H1 (cell line): ENCODE measurements around the gene FHIT. TPM values are rescaled to one million over a fixed set of nuclear protein-coding genes. Genes with fewer than 3 reads are reported as not detected.

ENCODE experiments used
- CTCF ChIA-PET: fragments of 300-600 bp; sonication (Branson Sonifier 250); formaldehyde crosslinking; loops from one replicate; lab custom pipeline; 2021; ENCODE audit not compliant: partially characterized antibody; lab: Charles Lee
- POLR2A ChIA-PET: fragments of 300-600 bp; sonication (Branson Sonifier 250); formaldehyde crosslinking; loops from one replicate; lab custom pipeline; 2021; ENCODE audit warnings: inconsistent platforms; ENCODE audit not compliant: partially characterized antibody; lab: Charles Lee
- DNase-seq, 2 experiments: peaks; one replicate each; pipeline versions ENCODE4 v3.0.0 to v3.0.0-alpha.2; 2010 to 2022; ENCODE audit warnings: low spot score in 2 of 2, low read depth in 1 of 2, mixed read lengths in 1 of 2
- FAIRE-seq: peaks from 2 replicates; lab custom pipeline; 2011; peaks lifted over from hg19 to GRCh38; lab: Jason Lieb, UNC
- H2AFZ ChIP-seq: 2 replicates; pipeline ENCODE4 v1.8.1; 2012; ENCODE audit warnings: low read length, inconsistent platforms
- H2AK5ac ChIP-seq: 2 replicates; pipeline ENCODE4 v1.6.1; 2013; ENCODE audit warnings: low read depth, low read length
- H2BK120ac ChIP-seq: replicated peaks from 2 replicates; pipeline ENCODE3; 2013; ENCODE audit warnings: low read depth, low read length, inconsistent platforms
- H2BK12ac ChIP-seq: 2 replicates; pipeline ENCODE4 v1.6.1; 2013; ENCODE audit warnings: low read depth, low read length
- H2BK15ac ChIP-seq: 2 replicates; pipeline ENCODE4 v1.6.1; 2013; ENCODE audit warnings: low read length
- H2BK20ac ChIP-seq: 2 replicates; pipeline ENCODE4 v1.6.1; 2013; ENCODE audit warnings: low read length
- H2BK5ac ChIP-seq: 2 replicates; pipeline ENCODE4 v1.6.1; 2013; ENCODE audit warnings: low read depth, low read length
- H3K14ac ChIP-seq: 2 replicates; pipeline ENCODE4 v1.6.1; 2013; ENCODE audit warnings: inconsistent platforms; ENCODE audit not compliant: insufficient read length
- H3K18ac ChIP-seq: 2 replicates; pipeline ENCODE4 v1.6.1; 2013; ENCODE audit warnings: low read length; ENCODE audit errors: extremely low read depth
- H3K23ac ChIP-seq: 2 replicates; pipeline ENCODE4 v1.6.1; 2013; ENCODE audit warnings: inconsistent platforms; ENCODE audit not compliant: insufficient read length
- H3K23me2 ChIP-seq: 2 replicates; pipeline ENCODE4 v1.6.1; 2013; ENCODE audit warnings: low read depth, low read length
- H3K27ac ChIP-seq: 2 replicates; pipeline ENCODE4 v1.6.1; 2011; ENCODE audit warnings: low read depth, low read length, inconsistent platforms
- H3K27me3 ChIP-seq, 4 experiments: replicated peaks in 1 of 4; 1 replicate in 1 of 4; 2 replicates in 3 of 4; pipeline versions ENCODE4 v1.6.1 to v1.8.1; 2011 to 2013; ENCODE audit warnings: low read length in 3 of 4, mild to moderate bottlenecking in 3 of 4, inconsistent platforms in 2 of 4, mixed read lengths in 2 of 4, moderate library complexity in 1 of 4; ENCODE audit not compliant: control insufficient read depth in 3 of 4, insufficient read depth in 3 of 4; ENCODE audit errors: extremely low read depth in 1 of 4
- H3K36me3 ChIP-seq, 4 experiments: 2 replicates each; pipeline versions ENCODE4 v1.6.1 to v1.8.1; 2011 to 2013; ENCODE audit warnings: mild to moderate bottlenecking in 4 of 4, low read length in 3 of 4, moderate library complexity in 2 of 4, control low read depth in 1 of 4, inconsistent platforms in 1 of 4; ENCODE audit not compliant: insufficient read depth in 4 of 4, control insufficient read depth in 2 of 4
- H3K4ac ChIP-seq: replicated peaks from 2 replicates; pipeline ENCODE3; 2013; ENCODE audit warnings: low read length, low read depth, mixed read lengths, inconsistent platforms; ENCODE audit not compliant: insufficient read length
- H3K4me1 ChIP-seq, 4 experiments: replicated peaks in 1 of 4; 1 replicate in 1 of 4; 2 replicates in 3 of 4; pipeline versions ENCODE4 v1.6.1 to v1.8.1; 2011 to 2013; ENCODE audit warnings: low read length in 3 of 4, inconsistent platforms in 2 of 4, mixed read lengths in 1 of 4; ENCODE audit not compliant: insufficient read depth in 4 of 4, control insufficient read depth in 3 of 4
- H3K4me2 ChIP-seq, 2 experiments: 2 replicates each; pipeline versions ENCODE4 v1.6.1 to v1.8.1; 2011 to 2013; ENCODE audit warnings: low read depth in 2 of 2, low read length in 2 of 2, control low read depth in 1 of 2, inconsistent platforms in 1 of 2, mild to moderate bottlenecking in 1 of 2; ENCODE audit not compliant: insufficient read depth in 1 of 2
- H3K4me3 ChIP-seq, 4 experiments: fragments of 200-600, 300-600 bp in 1 of 4; sonication (generic), shearing (Covaris generic), sonication (Bioruptor Twin) in 1 of 4; 2 replicates each; pipeline versions ENCODE4 v1.5.1 to v1.8.1; 2011 to 2016; ENCODE audit warnings: low read length in 4 of 4, low read depth in 3 of 4, control low read depth in 2 of 4, inconsistent platforms in 2 of 4, mild to moderate bottlenecking in 2 of 4, mixed read lengths in 1 of 4, moderate library complexity in 1 of 4; ENCODE audit not compliant: insufficient read depth in 2 of 4; ENCODE audit errors: extremely low read depth in 1 of 4
- H3K56ac ChIP-seq: replicated peaks from 2 replicates; pipeline ENCODE3; 2013; ENCODE audit warnings: low read depth, mild to moderate bottlenecking, mixed read lengths, low read length, inconsistent platforms; ENCODE audit not compliant: insufficient read length
- H3K79me1 ChIP-seq: 2 replicates; pipeline ENCODE4 v1.6.1; 2013; ENCODE audit warnings: low read depth, low read length, control low read depth
- H3K79me2 ChIP-seq, 2 experiments: 2 replicates each; pipeline versions ENCODE4 v1.6.1 to v1.8.1; 2012 to 2013; ENCODE audit warnings: low read length in 2 of 2, mild to moderate bottlenecking in 2 of 2, inconsistent platforms in 1 of 2; ENCODE audit not compliant: insufficient read depth in 2 of 2, control insufficient read depth in 1 of 2
- H3K9ac ChIP-seq, 4 experiments: replicated peaks in 1 of 4; 1 replicate in 1 of 4; 2 replicates in 3 of 4; pipeline versions ENCODE4 v1.6.1 to v1.8.1; 2011 to 2013; ENCODE audit warnings: low read depth in 3 of 4, low read length in 3 of 4, control low read depth in 2 of 4, mild to moderate bottlenecking in 2 of 4, moderate library complexity in 2 of 4, inconsistent platforms in 1 of 4; ENCODE audit errors: extremely low read depth in 1 of 4
- H3K9me3 ChIP-seq, 2 experiments: 2 replicates each; pipeline versions ENCODE4 v1.6.1 to v1.8.1; 2012 to 2013; ENCODE audit warnings: mild to moderate bottlenecking in 2 of 2, moderate library complexity in 2 of 2, control low read depth in 1 of 2, inconsistent platforms in 1 of 2, low read depth in 1 of 2, low read length in 1 of 2, mixed read lengths in 1 of 2; ENCODE audit not compliant: insufficient read depth in 2 of 2
- H4K20me1 ChIP-seq, 2 experiments: replicated peaks in 1 of 2; 2 replicates each; pipeline versions ENCODE3 to v1.8.1; 2011 to 2013; ENCODE audit warnings: inconsistent platforms in 2 of 2, low read length in 2 of 2, mild to moderate bottlenecking in 1 of 2; ENCODE audit not compliant: insufficient read depth in 2 of 2, control insufficient read depth in 1 of 2
- H4K5ac ChIP-seq: 2 replicates; pipeline ENCODE4 v1.6.1; 2013; ENCODE audit warnings: low read length, low read depth, mixed read lengths, inconsistent platforms; ENCODE audit not compliant: insufficient read length
- H4K8ac ChIP-seq: 2 replicates; pipeline ENCODE4 v1.8.0; 2013; ENCODE audit warnings: mild to moderate bottlenecking, moderate library complexity, low read length, inconsistent platforms; ENCODE audit not compliant: insufficient read depth; ENCODE audit errors: extremely low read depth
- H4K91ac ChIP-seq: replicated peaks from 2 replicates; pipeline ENCODE3; 2013; ENCODE audit warnings: low read length, mixed read lengths, inconsistent platforms; ENCODE audit not compliant: insufficient read length
- CREB1 ChIP-seq: IDR thresholded peaks from 2 replicates; pipeline ENCODE4 v1.6.1; 2012; ENCODE audit warnings: inconsistent platforms
- RXRA ChIP-seq: IDR thresholded peaks from 2 replicates; pipeline ENCODE4 v1.6.1; 2011; ENCODE audit warnings: low read depth, mild to moderate bottlenecking, low read length, moderate library complexity; ENCODE audit not compliant: insufficient read depth
- SUZ12 ChIP-seq: fragments of 200-600 bp; sonication (generic); IDR thresholded peaks from 2 replicates; pipeline ENCODE4 v1.6.1; 2012; ENCODE audit warnings: mild to moderate bottlenecking, inconsistent platforms, low read length, moderate library complexity, mixed read lengths
- TCF12 ChIP-seq: IDR thresholded peaks from 2 replicates; pipeline ENCODE4 v1.6.1; 2011; ENCODE audit warnings: low read depth, mild to moderate bottlenecking, low read length
- WGBS, 2 experiments: shearing (Covaris generic) in 1 of 2; methylation state at CpG; one replicate each; pipeline versions ENCODE4 v1.1.6 to v1.1.7; 2013 to 2015; ENCODE audit warnings: low lambda C conversion rate in 2 of 2, mixed read lengths in 2 of 2, inconsistent platforms in 1 of 2, low coverage in 1 of 2, missing lambda C conversion rate in 1 of 2; ENCODE audit not compliant: insufficient replicate concordance in 2 of 2, insufficient coverage in 1 of 2, insufficient read length in 1 of 2; ENCODE audit errors: extremely low coverage in 1 of 2, missing lambda C conversion rate in 1 of 2; 5-methylcytosine and 5-hydroxymethylcytosine counted together
- polyA plus RNA-seq, 7 experiments: library from polyadenylated mRNA; depleted of rRNA in 3 of 7; stranded (reverse) in 5 of 7; unstranded in 2 of 7; fragments of >200 nt in 5 of 7; fragments of 200-250 nt in 2 of 7; gene quantifications; 1 replicate in 5 of 7; 2 replicates in 1 of 7; 4 replicates in 1 of 7; pipeline versions ENCODE4 v1.2.1 to v1.2.3, GENCODE V29; 2011 to 2013; ENCODE audit warnings: missing spikeins in 2 of 7, mixed read lengths in 2 of 7
- total RNA-seq: library from RNA; stranded (reverse); fragmentation: NEBNext Ultra II Directional; extraction: Animal tissue kit (Norgen Biotek cat#: 25700); gene quantifications from 2 replicates; pipeline ENCODE4 v1.2.1, GENCODE V29; 2021

FHIT gene
- total and polyA plus RNA-seq, 2 of the 8 experiments (the other 6 are each of a cell fraction or from before 2014, with no cell fraction given) = 1.2 to 3.2 TPM

DNA sequence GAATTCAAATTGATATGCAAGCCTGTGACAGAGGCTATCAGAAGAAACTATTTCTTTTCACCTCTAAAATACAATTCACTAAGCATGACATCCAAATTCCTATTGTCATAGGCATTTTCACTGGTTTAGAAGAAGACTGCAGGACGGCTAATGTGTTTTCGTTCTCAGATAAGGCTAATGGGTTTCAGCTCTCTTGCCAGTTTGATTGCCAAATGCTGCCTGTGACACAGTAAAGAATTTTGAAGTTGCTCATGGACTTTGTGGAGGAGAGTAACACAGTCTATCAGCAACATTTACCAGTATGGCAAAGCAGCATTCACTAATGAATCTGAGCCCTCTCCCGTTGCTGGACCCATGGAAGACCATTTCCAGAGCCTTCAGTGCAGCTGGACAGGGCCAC lies 948.1 kb downstream of the FHIT start (continued):
- no peak for TF ChIP-seq CREB1

DNA sequence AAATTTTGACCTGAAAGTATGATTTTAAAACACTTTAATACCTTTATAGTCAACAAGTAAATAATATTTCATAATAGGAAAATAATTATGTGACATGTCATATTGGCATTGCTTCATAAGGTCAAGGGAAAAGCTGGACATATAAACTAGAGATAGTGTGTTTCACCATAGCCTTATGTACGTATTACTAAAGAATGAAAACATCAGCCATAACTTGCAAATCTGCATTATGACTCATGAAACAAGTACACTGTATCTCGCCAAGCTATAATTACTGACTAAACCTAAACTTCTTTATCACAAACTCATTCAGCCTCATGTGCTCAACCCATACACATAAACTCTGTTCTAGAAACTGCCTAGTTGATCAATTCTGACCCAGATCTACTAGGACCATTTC lies 950.1 kb downstream of the FHIT start:
- H3K36me3 ChIP-seq = no peaks in the 10 kb centered on the region
- no peak overlapping the region for H3K56ac ChIP-seq
- no peak overlapping the region for H4K5ac ChIP-seq
- no peaks in the 10 kb centered on the region for H3K79me1 ChIP-seq
- H4K20me1 ChIP-seq = no peaks in the 10 kb centered on the region
- H2AFZ ChIP-seq = no peak overlapping the region
- CTCF ChIA-PET = no interaction called here
- H4K91ac ChIP-seq = no peak overlapping the region
- no peak overlapping the region for H3K4me2 ChIP-seq
- no peak overlapping the region for H2AK5ac ChIP-seq
- no peaks in the 10 kb centered on the region for H3K79me2 ChIP-seq
- no peaks in the 10 kb centered on the region for H3K27me3 ChIP-seq
- no peaks in the 10 kb centered on the region for H3K23me2 ChIP-seq
- H3K27ac ChIP-seq = no peak overlapping the region
- no peak overlapping the region for H3K18ac ChIP-seq
- no peak overlapping the region for H3K4ac ChIP-seq
- H3K14ac ChIP-seq = no peak overlapping the region
- no peak overlapping the region for H2BK5ac ChIP-seq
- no peak overlapping the region for H2BK20ac ChIP-seq
- no peak overlapping the region for H3K4me3 ChIP-seq
- no peak overlapping the region for H2BK15ac ChIP-seq
- no peak overlapping the region for H3K23ac ChIP-seq
- no peak for FAIRE-seq
- POLR2A ChIA-PET = no interaction called here
- H2BK120ac ChIP-seq = no peak overlapping the region
- H2BK12ac ChIP-seq = no peak overlapping the region
- no peak for DNase-seq
- 93% methylated on average over 2 of the region's 2 CpGs; no CpG with 5 or more reads in 1 of the 2 experiments for WGBS, 2 experiments
- H3K9ac ChIP-seq = no peak overlapping the region
- no peak overlapping the region for H4K8ac ChIP-seq
- no peaks in the 10 kb centered on the region for H3K9me3 ChIP-seq
- H3K4me1 ChIP-seq = no peaks in the 10 kb centered on the region
- TF ChIP-seq SUZ12 (no peak), RXRA (no peak), TCF12 (no peak)
